Vagina (tissue), 2 donors: Measurements from ENCODE around the gene FAIM2.

Experiments
- CTCF ChIP-seq, 3 experiments: fragments of 450-650 bp in 2 of 3; fragments of 200-600 bp in 1 of 3; sonication (generic) in 1 of 3; IDR thresholded peaks; one replicate each; pipeline ENCODE4 v1.5.1; 2017 to 2019; ENCODE audit warnings: antibody characterized with exemption in 3 of 3, mild to moderate bottlenecking in 2 of 3, moderate library complexity in 2 of 3
- POLR2A ChIP-seq, 2 donors: fragments of 450-650 bp; IDR thresholded peaks; one replicate each; pipeline ENCODE4 v1.6.1; 2017; ENCODE audit warnings: antibody characterized with exemption in 2 of 2, mild to moderate bottlenecking in 2 of 2, moderate library complexity in 2 of 2

- TF ChIP-seq POLR2A (IDR thresholded peaks at IDR 0.05) (no peak), CTCF (IDR thresholded peaks at IDR 0.05) (no peak)
Observed at GRCh38 chr12:49885118-49885517, 18.6 kb downstream of the FAIM2 start.
